Lower leg skin (tissue), 4 donors: ENCODE measurements around the gene PRR5. TPM values are rescaled to one million over a fixed set of nuclear protein-coding genes. Genes with fewer than 3 reads are reported as not detected.

ENCODE experiments used
- DNase-seq, 2 donors: peaks; one replicate each; pipeline ENCODE4 v3.0.0-alpha.2; 2019; ENCODE audit warnings: low spot score in 2 of 2
- H3K4me3 ChIP-seq: fragments of 200-600 bp; sonication (generic); 2 replicates; pipeline ENCODE4 v1.5.1; 2017; ENCODE audit warnings: mild to moderate bottlenecking, low read depth; ENCODE audit not compliant: poor library complexity, severe bottlenecking
- CTCF ChIP-seq, 3 donors: fragments of 450-650 bp; IDR thresholded peaks; one replicate each; pipeline ENCODE4 v1.5.1; 2016; ENCODE audit warnings: antibody characterized with exemption in 3 of 3, mild to moderate bottlenecking in 3 of 3, moderate library complexity in 2 of 3
- POLR2A ChIP-seq, 2 donors: fragments of 450-650 bp; IDR thresholded peaks; one replicate each; pipeline ENCODE4 v1.6.1; 2016 to 2017; ENCODE audit warnings: antibody characterized with exemption in 2 of 2, mild to moderate bottlenecking in 1 of 2, moderate library complexity in 1 of 2
- WGBS, 2 donors: methylation state at CpG; one replicate each; pipeline ENCODE4 v1.1.5; 2018; 5-methylcytosine and 5-hydroxymethylcytosine counted together
- intact Hi-C: fragments of 100-400 bp; cut with DNase I; formaldehyde crosslinking; loops from one replicate; pipeline ENCODE4 v1.15.0; 2023; ENCODE audit warnings: low total_unique reads
- total RNA-seq, 4 donors: library from RNA; depleted of rRNA; stranded (reverse); fragments of >200 nt; gene quantifications; one replicate each; pipeline ENCODE4 v1.1.0, GENCODE V29; 2016

The PRR5 gene
- total RNA-seq, 4 donors from 2014 or later = 18.7 to 28.4 (median 19.6) TPM

- DNase-seq = no peak
- intact Hi-C loops = no loop called here
- no peak overlapping the region for H3K4me3 ChIP-seq
- WGBS, 2 donors = 93% methylated on average over 7 to 9 of the region's 9 CpGs
- TF ChIP-seq POLR2A (IDR thresholded peaks at IDR 0.05) (no peak), CTCF (IDR thresholded peaks at IDR 0.05) (no peak)
Observed at GRCh38 chr22:44693756-44694155, 8.2 kb upstream of the PRR5 start.

DNA sequence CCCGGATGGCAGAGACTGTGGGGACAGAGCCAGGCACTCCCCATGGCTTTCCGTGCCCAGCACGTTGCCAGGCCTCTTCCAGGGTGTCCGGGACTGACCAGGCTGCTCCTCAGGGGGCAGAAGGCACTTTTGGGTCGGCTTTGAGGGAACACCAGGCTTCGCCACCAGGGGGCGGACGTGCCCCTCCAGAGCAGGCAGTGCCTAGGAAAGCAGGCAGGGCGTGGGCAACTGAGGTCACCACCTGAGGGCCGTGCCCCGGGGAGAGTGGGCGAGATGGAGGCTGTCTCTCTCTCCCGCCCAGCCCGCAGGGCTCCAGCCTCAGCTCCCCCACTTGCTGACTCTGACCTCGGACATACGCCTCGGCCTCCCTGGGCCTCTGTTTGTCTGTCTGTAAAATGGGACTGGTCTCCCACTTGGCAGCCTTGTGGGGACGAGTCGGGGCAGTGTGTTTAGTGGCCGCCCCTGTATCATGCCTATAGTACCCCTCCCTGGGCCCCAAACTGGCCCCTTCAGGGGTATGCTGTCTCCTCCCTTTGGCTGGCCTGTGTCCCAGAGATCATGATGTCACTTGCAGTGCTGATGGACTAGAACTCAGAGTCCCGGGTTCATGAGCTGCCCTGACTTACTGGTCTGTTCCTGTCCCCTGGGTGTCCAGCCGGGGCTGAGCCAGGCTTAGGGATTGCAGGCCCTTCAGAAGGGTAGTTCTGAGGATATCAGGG is 4.4 kb upstream of the PRR5 start:
- TF ChIP-seq POLR2A (IDR thresholded peaks at IDR 0.05) = no peak
- TF ChIP-seq CTCF (IDR thresholded peaks at IDR 0.05) = peak in 1 of 3 donors; percentile 59
- intact Hi-C loops = loop anchor here (5.0 kb wide), 1 partner anchor 40 kb away; no protein-coding TSS in a partner anchor
- DNase-seq = peak; percentile 69 to 96
- 22 to 31% methylated on average over 18 to 22 of the region's 22 CpGs for WGBS, 2 donors
- no peak overlapping the region for H3K4me3 ChIP-seq

GRCh38 chr22:44698531-44699421 is 3.2 kb upstream of the PRR5 start:
- no peak overlapping the region for H3K4me3 ChIP-seq
- TF ChIP-seq CTCF (IDR thresholded peaks at IDR 0.05) (no peak), POLR2A (IDR thresholded peaks at IDR 0.05) (no peak)
- intact Hi-C loops = loop anchor here (5.0 kb wide), 1 partner anchor 39 kb away; no protein-coding TSS in a partner anchor
- WGBS, 2 donors = 58 to 61% methylated on average over 23 of the region's 23 CpGs
- peak; percentile 63 to 94 for DNase-seq

DNA sequence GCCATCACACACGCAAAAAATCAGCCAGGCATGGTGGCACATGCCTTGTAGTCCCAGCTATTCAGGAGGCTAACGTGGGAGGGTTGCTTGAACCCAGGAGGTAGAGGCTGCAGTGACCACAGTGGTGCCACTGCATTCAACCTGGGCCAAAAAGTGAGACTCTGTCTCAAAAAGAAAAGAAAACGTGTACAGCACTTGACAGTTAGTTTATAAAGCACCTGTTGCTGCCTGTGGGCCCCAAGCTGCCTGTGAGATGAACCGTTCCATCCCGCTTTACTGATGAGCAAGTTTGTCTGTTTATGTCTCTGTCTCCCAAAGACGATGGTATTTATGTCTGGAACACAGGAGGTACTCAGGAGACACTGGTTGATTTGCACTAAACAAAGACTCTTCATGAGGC is 1.5 kb upstream of the PRR5 start:
- WGBS, 2 donors = 80 to 84% methylated on average over 6 of the region's 6 CpGs

GRCh38 chr22:44701187-44701790 is 715 bp upstream of the PRR5 start:
- no peak for TF ChIP-seq CTCF (IDR thresholded peaks at IDR 0.05)
- no peak for TF ChIP-seq POLR2A (IDR thresholded peaks at IDR 0.05)

More for the DNA sequence above, 1.5 kb upstream of the PRR5 start:
- intact Hi-C loops = no loop called here
- DNase-seq = no peak
- TF ChIP-seq CTCF (IDR thresholded peaks at IDR 0.05) = no peak
- H3K4me3 ChIP-seq = no peak overlapping the region

More at GRCh38 chr22:44701187-44701790, 715 bp upstream of the PRR5 start:
- DNase-seq = no peak
- WGBS, 2 donors = 77 to 81% methylated on average over 5 of the region's 5 CpGs
- no peak overlapping the region for H3K4me3 ChIP-seq
- intact Hi-C loops = no loop called here
